ENCODE results near the gene KRT74. TPM values are rescaled to one million over a fixed set of nuclear protein-coding genes. Genes with fewer than 3 reads are reported as not detected.
A peak's percentile ranks its signal among the peaks of the same experiment; 100 is the strongest.

The KRT74 gene
- total RNA-seq, 1 donor = not detected

DNA sequence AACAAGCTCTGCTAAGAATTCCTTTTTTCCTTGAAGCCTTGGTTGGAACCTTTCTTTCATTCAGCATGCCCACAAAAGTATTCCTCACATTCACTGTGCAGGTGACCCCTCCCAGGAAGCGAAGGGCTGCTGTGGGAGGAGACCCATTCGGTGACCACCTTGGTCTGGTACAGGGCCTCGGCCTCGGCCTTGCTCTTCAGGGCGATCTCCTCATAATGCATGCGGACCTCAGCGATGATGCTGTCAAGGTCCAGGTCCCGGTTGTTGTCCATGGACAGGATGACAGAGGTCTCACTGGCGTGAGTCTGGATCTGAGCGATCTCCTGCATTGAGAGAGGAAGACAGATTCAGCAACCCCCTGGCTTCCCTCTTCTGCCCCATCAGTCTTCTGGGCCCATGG, 3.1 kb downstream of the KRT74 start:
- TF ChIP-seq, protein P1, sequence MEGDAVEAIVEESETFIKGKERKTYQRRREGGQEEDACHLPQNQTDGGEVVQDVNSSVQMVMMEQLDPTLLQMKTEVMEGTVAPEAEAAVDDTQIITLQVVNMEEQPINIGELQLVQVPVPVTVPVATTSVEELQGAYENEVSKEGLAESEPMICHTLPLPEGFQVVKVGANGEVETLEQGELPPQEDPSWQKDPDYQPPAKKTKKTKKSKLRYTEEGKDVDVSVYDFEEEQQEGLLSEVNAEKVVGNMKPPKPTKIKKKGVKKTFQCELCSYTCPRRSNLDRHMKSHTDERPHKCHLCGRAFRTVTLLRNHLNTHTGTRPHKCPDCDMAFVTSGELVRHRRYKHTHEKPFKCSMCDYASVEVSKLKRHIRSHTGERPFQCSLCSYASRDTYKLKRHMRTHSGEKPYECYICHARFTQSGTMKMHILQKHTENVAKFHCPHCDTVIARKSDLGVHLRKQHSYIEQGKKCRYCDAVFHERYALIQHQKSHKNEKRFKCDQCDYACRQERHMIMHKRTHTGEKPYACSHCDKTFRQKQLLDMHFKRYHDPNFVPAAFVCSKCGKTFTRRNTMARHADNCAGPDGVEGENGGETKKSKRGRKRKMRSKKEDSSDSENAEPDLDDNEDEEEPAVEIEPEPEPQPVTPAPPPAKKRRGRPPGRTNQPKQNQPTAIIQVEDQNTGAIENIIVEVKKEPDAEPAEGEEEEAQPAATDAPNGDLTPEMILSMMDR (IDR thresholded peaks at IDR 0.05; ENCODE audit: insufficient read depth, low read length) = no peak
- no peak overlapping the region for H3K4me3 ChIP-seq (ENCODE audit: low read depth, low read length)
- DNase-seq (ENCODE audit: low read depth) = no peak

DNA sequence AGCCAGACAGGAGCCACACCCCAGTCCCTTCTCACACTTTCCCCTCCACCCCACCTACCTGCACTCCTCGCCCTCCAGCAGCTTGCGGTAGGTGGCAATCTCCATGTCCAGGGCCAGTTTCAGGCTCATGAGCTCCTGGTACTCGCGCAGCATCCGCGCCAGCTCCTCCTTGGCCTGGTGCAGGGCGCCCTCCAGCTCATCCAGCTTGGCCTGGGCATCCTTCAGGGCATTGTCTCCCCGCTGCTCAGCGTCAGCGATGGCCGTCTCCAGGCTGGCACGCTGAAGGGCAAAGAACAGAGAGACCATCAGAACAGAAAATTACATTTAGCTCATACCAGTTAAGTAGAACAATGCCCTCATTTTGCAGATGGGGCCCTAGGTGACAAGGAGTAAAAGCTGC, 5.5 kb downstream of the KRT74 start:
- TF ChIP-seq, protein P1 (IDR thresholded peaks at IDR 0.05; ENCODE audit: insufficient read depth, low read length) = no peak
- no peak for DNase-seq (ENCODE audit: low read depth)
- no peak overlapping the region for H3K4me3 ChIP-seq (ENCODE audit: low read depth, low read length)

DNA sequence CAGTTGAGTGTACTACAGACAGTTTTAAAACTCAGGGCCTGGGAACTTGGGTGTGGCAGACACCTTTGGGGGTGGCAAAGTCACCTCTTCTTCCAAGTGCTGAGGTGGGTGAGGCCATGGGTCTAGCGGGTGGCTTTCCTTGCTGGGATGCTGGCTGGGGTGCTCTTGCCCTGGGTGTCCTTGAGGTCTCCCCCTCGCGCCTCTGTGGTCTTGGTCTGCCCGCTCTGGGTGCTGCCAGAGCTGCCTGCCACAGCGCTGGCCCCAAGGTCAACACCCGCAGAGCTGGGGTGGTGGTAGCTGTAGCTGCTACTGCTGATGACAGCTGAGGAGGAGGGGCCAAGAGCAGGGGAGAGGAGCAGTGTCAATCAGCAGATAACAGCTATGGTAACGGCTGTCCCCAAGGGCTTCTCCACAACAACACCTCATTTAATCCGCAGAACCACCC, 6.8 kb downstream of the KRT74 start:
- no peak for DNase-seq (ENCODE audit: low read depth)
- no peak overlapping the region for H3K4me3 ChIP-seq (ENCODE audit: low read depth, low read length)
- TF ChIP-seq, protein P1 (IDR thresholded peaks at IDR 0.05; ENCODE audit: insufficient read depth, low read length) = no peak

DNA sequence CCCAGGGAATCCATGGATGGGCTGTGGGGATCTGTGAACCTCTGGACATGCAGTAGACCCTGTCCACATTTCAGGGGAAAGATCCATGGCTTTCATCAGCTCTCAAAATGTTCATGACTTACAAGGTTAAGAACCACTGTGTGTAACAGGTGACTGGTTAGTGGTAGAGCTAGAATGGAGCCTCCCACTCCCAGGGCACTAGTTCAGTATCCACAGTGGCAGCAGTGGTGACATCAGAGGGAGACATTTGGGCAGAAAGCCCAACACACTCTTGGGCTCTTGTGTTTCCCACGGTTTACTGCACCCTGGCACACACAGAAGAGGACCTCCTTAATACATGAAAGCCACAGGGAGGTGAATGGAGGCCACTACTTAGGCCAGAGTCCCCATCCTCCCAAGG, 9.1 kb downstream of the KRT74 start:
- no peak overlapping the region for H3K4me3 ChIP-seq (ENCODE audit: low read depth, low read length)
- DNase-seq (ENCODE audit: low read depth) = no peak
- TF ChIP-seq, protein P1 (IDR thresholded peaks at IDR 0.05; ENCODE audit: insufficient read depth, low read length) = no peak

DNA sequence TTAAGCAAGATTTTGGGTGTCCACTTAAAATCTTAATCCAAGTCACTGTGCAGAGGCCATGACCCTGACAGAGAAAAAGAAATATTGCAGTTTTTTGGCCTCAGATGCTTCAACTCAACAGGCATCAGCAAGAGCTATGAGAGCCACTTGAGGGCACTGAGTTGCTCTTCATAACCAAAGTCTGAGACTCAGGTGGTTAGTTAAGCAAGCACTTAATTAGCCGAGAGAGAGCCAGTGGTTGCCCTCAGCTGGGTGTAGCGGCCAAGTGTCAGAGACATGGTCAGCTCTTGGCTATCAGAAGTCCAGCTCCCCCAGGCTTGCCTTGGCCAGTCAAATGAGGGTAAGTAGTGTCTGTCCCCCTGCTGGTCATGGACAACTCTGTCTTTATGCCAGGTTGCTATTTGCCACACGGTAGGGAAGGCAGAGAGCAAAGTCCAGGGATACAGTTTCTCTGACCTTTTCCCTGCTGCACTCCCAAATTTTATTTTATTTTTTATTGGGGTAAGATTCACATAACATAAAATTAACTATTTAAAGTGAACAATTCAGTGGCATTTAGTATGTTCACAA, 11.7 kb downstream of the KRT74 start:
- TF ChIP-seq, protein P1 (IDR thresholded peaks at IDR 0.05; ENCODE audit: insufficient read depth, low read length) = peak; percentile 15
- no peak overlapping the region for H3K4me3 ChIP-seq (ENCODE audit: low read depth, low read length)
- DNase-seq (ENCODE audit: low read depth) = no peak

DNA sequence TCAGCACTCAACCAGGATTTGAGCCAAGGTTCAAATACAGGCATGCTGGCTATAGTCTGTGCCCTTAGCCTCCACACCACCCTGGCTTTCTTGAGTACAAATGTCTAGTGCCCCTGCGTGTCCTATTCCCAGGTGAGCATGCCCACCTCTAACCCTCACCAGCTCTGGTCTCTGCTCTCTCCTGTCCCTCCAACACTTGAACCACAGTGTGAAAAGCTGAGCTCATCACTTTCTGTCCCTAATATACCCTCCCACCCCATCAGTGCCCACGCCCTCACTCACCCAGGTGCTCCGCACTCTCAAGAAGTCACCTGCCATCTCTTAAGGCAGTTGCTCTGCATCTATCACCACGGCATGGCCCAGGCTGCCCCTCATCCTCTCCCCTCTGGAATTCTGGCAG, 13.7 kb downstream of the KRT74 start:
- TF ChIP-seq, protein P1 (IDR thresholded peaks at IDR 0.05; ENCODE audit: insufficient read depth, low read length) = no peak
- no peak overlapping the region for H3K4me3 ChIP-seq (ENCODE audit: low read depth, low read length)
- no peak for DNase-seq (ENCODE audit: low read depth)
